A549 (cell line): ENCODE measurements around the gene BASP1.

Source experiments
- CTCF ChIP-seq: fragments of >200 bp; sonication (Bioruptor Twin); formaldehyde crosslinking; IDR thresholded peaks from 3 replicates; pipeline ENCODE4 v1.5.1; 2016
- ELK1 ChIP-seq: fragments of 150-350 bp; IDR thresholded peaks from 2 replicates; pipeline ENCODE4 v1.6.1; 2014; ENCODE audit warnings: low read depth, mild to moderate bottlenecking, low read length
- HOXB13 ChIP-seq: fragments of 250-450 bp; sonication (Bioruptor Pico); IDR thresholded peaks from 2 replicates; pipeline ENCODE4 v1.5.0; 2020; ENCODE audit warnings: low read depth, mild to moderate bottlenecking, moderate library complexity
- JUN ChIP-seq, 2 experiments: fragments of >200 bp; sonication (Bioruptor Twin); formaldehyde crosslinking; IDR thresholded peaks; 2 replicates in 1 of 2; 3 replicates in 1 of 2; pipeline ENCODE4 v1.6.1; 2016 to 2017
- MAFK ChIP-seq: fragments of 450-650 bp; IDR thresholded peaks from 2 replicates; pipeline ENCODE4 v1.6.1; 2014; ENCODE audit not compliant: partially characterized antibody
- NFE2L2 ChIP-seq: fragments of 150-350 bp; conservative IDR thresholded peaks from 2 replicates; pipeline ENCODE4 v1.6.1; 2014; ENCODE audit warnings: low read length
- RAD21 ChIP-seq, 2 experiments: fragments of >200 bp in 1 of 2; sonication (Bioruptor Twin) in 1 of 2; formaldehyde crosslinking in 1 of 2; IDR thresholded peaks in 1 of 2; conservative IDR thresholded peaks in 1 of 2; 2 replicates in 1 of 2; 3 replicates in 1 of 2; pipeline ENCODE4 v1.6.1; 2012 to 2018; ENCODE audit warnings: inconsistent platforms in 1 of 2
- RCOR1 ChIP-seq: fragments of 150-350 bp; IDR thresholded peaks from 2 replicates; pipeline ENCODE4 v1.6.1; 2014; ENCODE audit warnings: antibody characterized with exemption, low read length, low read depth
- SREBF2 ChIP-seq: fragments of 450-650 bp; IDR thresholded peaks from 2 replicates; pipeline ENCODE4 v1.6.1; 2014; ENCODE audit warnings: mild to moderate bottlenecking, moderate library complexity
- ZSCAN20 ChIP-seq: fragments of 250-450 bp; sonication (Bioruptor Pico); IDR thresholded peaks from 2 replicates; pipeline ENCODE4 v1.8.0; 2022; ENCODE audit warnings: mild to moderate bottlenecking, moderate library complexity

- no peak for TF ChIP-seq RAD21 (conservative IDR thresholded peaks at IDR 0.05 in 1 of 2, IDR thresholded peaks at IDR 0.05 in 1 of 2)
- no peak for TF ChIP-seq CTCF
- no peak for TF ChIP-seq SREBF2
- TF ChIP-seq RCOR1: no peak
- no peak for TF ChIP-seq NFE2L2
- no peak for TF ChIP-seq HOXB13 (CRISPR knock-in tag)
- TF ChIP-seq ELK1: no peak
- TF ChIP-seq JUN (IDR thresholded peaks at IDR 0.05): no peak
- no peak for TF ChIP-seq ZSCAN20 (CRISPR knock-in tag)
- TF ChIP-seq MAFK: no peak
Observed at GRCh38 chr5:17239953-17240352, 22.5 kb downstream of the BASP1 start.
